MCF 10A (cell line): Measurements from ENCODE around the gene GLI1. TPM values are rescaled to one million over a fixed set of nuclear protein-coding genes. Genes with fewer than 3 reads are reported as not detected.

Experiments used
- BruUV-seq: library from RNA; stranded (reverse); fragments of 400-500 nt; replicated peaks from 2 replicates; lab custom pipeline; 2021; lab: Mats Ljungman, UMichigan
- CTCF ChIA-PET: fragments of 300-600 bp; sonication (Branson Sonifier 250); formaldehyde crosslinking; extraction: SDS; loops from one replicate; lab custom pipeline; 2021; ENCODE audit warnings: antibody characterized with exemption, inconsistent platforms; lab: Yijun Ruan, JAX
- POLR2A ChIA-PET: fragments of 300-600, 350-650 bp; sonication (Branson Sonifier 250); formaldehyde crosslinking; extraction: SDS; loops from one replicate; lab custom pipeline; 2020; ENCODE audit warnings: antibody characterized with exemption, inconsistent platforms; lab: Yijun Ruan, JAX
- DNase-seq: peaks from one replicate; pipeline ENCODE4 v3.0.0-alpha.2; 2018; ENCODE audit not compliant: unreplicated experiment
- H3K27ac Mint-ChIP-seq: one replicate; pipeline ENCODE4 v1.8.0; 2022; ENCODE audit warnings: mild to moderate bottlenecking, low read depth, mixed read lengths; ENCODE audit not compliant: unreplicated experiment
- H3K27me3 Mint-ChIP-seq: one replicate; pipeline ENCODE4 v1.8.0; 2022; ENCODE audit warnings: mixed read lengths; ENCODE audit not compliant: insufficient read depth, unreplicated experiment
- H3K36me3 Mint-ChIP-seq: one replicate; pipeline ENCODE4 v1.8.0; 2022; ENCODE audit warnings: mild to moderate bottlenecking, moderate library complexity, mixed read lengths; ENCODE audit not compliant: insufficient read depth, unreplicated experiment
- H3K4me1 Mint-ChIP-seq: one replicate; pipeline ENCODE4 v1.8.0; 2022; ENCODE audit warnings: mixed read lengths; ENCODE audit not compliant: insufficient read depth, unreplicated experiment
- H3K4me3 Mint-ChIP-seq: one replicate; pipeline ENCODE4 v1.8.0; 2022; ENCODE audit warnings: mild to moderate bottlenecking, moderate library complexity, mixed read lengths; ENCODE audit not compliant: unreplicated experiment
- H3K9me3 Mint-ChIP-seq: one replicate; pipeline ENCODE4 v1.8.0; 2022; ENCODE audit warnings: mixed read lengths; ENCODE audit not compliant: unreplicated experiment
- CTCF ChIP-seq: fragments of 200-600 bp; IDR thresholded peaks from one replicate; pipeline ENCODE4 v1.8.0; 2022; ENCODE audit warnings: antibody characterized with exemption, mild to moderate bottlenecking; ENCODE audit not compliant: unreplicated experiment
- intact Hi-C: fragments of 100-400 bp; cut with micrococcal nuclease; formaldehyde crosslinking; loops from 2 replicates; pipeline ENCODE4 v1.14.1; 2022
- total RNA-seq: library from RNA; stranded (reverse); gene quantifications from 2 replicates; pipeline ENCODE4 v1.2.3, GENCODE V29; 2022

The GLI1 gene
- total RNA-seq, 1 experiment from 2014 or later: not detected

- TF ChIP-seq CTCF: no peak
- Mint-ChIP-seq H3K4me1 (peaks cover 27% of the 10 kb centered on the region), H3K27me3 (peaks cover 54% of the 10 kb centered on the region), H3K27ac (no peak overlapping the region), H3K36me3 (peaks cover 9% of the 10 kb centered on the region), H3K4me3 (peak overlapping the region; percentile 70), H3K9me3 (no peaks in the 10 kb centered on the region)
- CTCF ChIA-PET: interaction anchor here (0.5 to 6.6 kb wide), 17 partner anchors 9 to 446 kb away, joined by 3 to 59 read pairs (median 4); partner anchors contain the start of genes ARHGAP9, INHBE and OS9
- BruUV-seq: no TSS peak
- POLR2A ChIA-PET: interaction anchor here (0.7 to 2.0 kb wide), 4 partner anchors 10 to 224 kb away, joined by 3 to 7 read pairs (median 4); no protein-coding TSS in a partner anchor
- intact Hi-C loops: no loop called here
- DNase-seq: no peak
Measured at GRCh38 chr12:57461917-57462250, 2.3 kb downstream of the GLI1 start.

- peak; percentile 92 for DNase-seq
- Mint-ChIP-seq H3K27me3 (peaks cover 59% of the 10 kb centered on the region), H3K36me3 (peaks cover 9% of the 10 kb centered on the region), H3K4me3 (peak overlapping the region; percentile 70), H3K27ac (peak overlapping the region; percentile 67), H3K4me1 (peaks cover 25% of the 10 kb centered on the region), H3K9me3 (no peaks in the 10 kb centered on the region)
- intact Hi-C loops: no loop called here
- no TSS peak for BruUV-seq
- ChIA-PET CTCF (interaction anchor here (0.6 to 6.6 kb wide), 24 partner anchors 9 to 413 kb away, joined by 3 to 59 read pairs (median 4); partner anchors contain the start of genes ARHGAP9, INHBC, INHBE and OS9), POLR2A (interaction anchor here (0.6 to 2.0 kb wide), 5 partner anchors 10 to 225 kb away, joined by 3 to 7 read pairs (median 3); no protein-coding TSS in a partner anchor)
- TF ChIP-seq CTCF: peak; percentile 93
Measured at GRCh38 chr12:57462251-57462911, 2.8 kb downstream of the GLI1 start.

- CTCF ChIA-PET: interaction anchor here (0.6 to 6.6 kb wide), 26 partner anchors 9 to 414 kb away, joined by 3 to 59 read pairs (median 4); partner anchors contain the start of genes ARHGAP9, INHBC and INHBE
- intact Hi-C loops: no loop called here
Measured at GRCh38 chr12:57462912-57463253, 3.3 kb downstream of the GLI1 start.

More at GRCh38 chr12:57462912-57463253, 3.3 kb downstream of the GLI1 start:
- Mint-ChIP-seq H3K4me1 (peaks cover 25% of the 10 kb centered on the region), H3K36me3 (peaks cover 9% of the 10 kb centered on the region), H3K4me3 (peak overlapping the region; percentile 70), H3K27ac (peak overlapping the region; percentile 67), H3K9me3 (no peaks in the 10 kb centered on the region), H3K27me3 (peaks cover 64% of the 10 kb centered on the region)
- TF ChIP-seq CTCF: no peak
- no TSS peak for BruUV-seq
- POLR2A ChIA-PET: interaction anchor here (0.6 to 2.0 kb wide), 5 partner anchors 11 to 196 kb away, joined by 3 to 7 read pairs (median 4); no protein-coding TSS in a partner anchor
- no peak for DNase-seq
